22Rv1 (cell line): ENCODE data around the gene GPR33.

Source experiments
- ZFX ChIP-seq: fragments of 450-650 bp; IDR thresholded peaks from 2 replicates; pipeline ENCODE4 v1.6.1; 2017; ENCODE audit warnings: antibody characterized with exemption, borderline replicate concordance
- TF ChIP-seq, protein P1 (sequence below): fragments of 450-650 bp; IDR thresholded peaks from 2 replicates; pipeline ENCODE4 v1.5.1; 2017; ENCODE audit warnings: mild to moderate bottlenecking

DNA sequence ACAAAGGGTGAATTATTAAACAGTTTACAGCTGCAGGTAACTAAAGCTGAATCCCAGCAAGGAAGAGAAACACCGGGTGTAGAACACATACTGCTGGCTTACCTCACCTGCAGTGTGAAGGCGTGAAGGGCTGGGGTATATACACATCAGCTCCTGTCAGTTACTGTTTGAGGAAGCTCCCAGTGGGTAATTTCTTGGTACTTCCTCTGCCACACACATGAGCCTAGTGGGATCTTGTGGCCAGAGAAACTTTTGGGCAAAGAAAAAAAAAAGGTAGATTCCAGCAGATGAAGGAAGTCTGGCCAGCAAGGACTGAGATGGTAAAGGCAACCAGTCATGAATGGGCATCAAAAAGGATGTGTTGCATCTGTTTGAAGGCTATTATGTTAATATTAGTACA, 14.0 kb upstream of the GPR33 start:
- TF ChIP-seq, protein P1, sequence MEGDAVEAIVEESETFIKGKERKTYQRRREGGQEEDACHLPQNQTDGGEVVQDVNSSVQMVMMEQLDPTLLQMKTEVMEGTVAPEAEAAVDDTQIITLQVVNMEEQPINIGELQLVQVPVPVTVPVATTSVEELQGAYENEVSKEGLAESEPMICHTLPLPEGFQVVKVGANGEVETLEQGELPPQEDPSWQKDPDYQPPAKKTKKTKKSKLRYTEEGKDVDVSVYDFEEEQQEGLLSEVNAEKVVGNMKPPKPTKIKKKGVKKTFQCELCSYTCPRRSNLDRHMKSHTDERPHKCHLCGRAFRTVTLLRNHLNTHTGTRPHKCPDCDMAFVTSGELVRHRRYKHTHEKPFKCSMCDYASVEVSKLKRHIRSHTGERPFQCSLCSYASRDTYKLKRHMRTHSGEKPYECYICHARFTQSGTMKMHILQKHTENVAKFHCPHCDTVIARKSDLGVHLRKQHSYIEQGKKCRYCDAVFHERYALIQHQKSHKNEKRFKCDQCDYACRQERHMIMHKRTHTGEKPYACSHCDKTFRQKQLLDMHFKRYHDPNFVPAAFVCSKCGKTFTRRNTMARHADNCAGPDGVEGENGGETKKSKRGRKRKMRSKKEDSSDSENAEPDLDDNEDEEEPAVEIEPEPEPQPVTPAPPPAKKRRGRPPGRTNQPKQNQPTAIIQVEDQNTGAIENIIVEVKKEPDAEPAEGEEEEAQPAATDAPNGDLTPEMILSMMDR, result no peak
- no peak for TF ChIP-seq ZFX
